PC-9 (cell line): ENCODE data around the gene ANKRD17.

Experiments
- CTCF ChIP-seq: fragments of 200-600 bp; sonication (generic); conservative IDR thresholded peaks from 2 replicates; pipeline ENCODE4 v1.6.1; 2017; ENCODE audit warnings: mixed run types, antibody characterized with exemption, mild to moderate bottlenecking, moderate library complexity
- EZH2 ChIP-seq: fragments of 200-600 bp; sonication (generic); IDR thresholded peaks from 2 replicates; pipeline ENCODE4 v1.8.0; 2017; ENCODE audit warnings: antibody characterized with exemption, low read depth

GRCh38 chr4:73259571-73260090 is 1.0 kb upstream of the ANKRD17 start:
- TF ChIP-seq CTCF (no peak), EZH2 (no peak)
